ENCODE measurements around the gene LSM12.
A peak's percentile ranks its signal among the peaks of the same experiment; 100 is the strongest.
"Not testable (repeated sequence)": the region's sequence is repeated elsewhere in the genome, so short reads cannot be mapped to it uniquely, and the experiment has no call there.

LSM12 gene

DNA sequence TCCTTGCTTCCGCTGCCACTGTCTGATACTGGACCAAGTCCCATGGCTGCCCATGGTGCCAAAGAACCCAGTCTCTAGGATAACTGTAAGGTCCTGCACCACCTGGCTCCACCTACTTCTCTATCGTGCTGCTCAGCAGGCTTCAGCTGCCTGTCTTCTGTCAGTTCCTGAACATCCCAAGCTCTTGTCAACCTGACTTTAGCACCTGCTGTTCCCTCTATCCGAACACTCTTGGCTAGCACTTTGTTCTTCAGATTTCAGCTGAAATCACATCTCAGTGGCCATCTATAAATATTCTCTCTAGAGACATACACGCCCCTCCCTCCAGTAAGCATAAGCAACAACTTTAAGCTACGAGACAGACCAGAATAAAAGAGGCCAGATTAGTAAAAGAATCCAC is 36.7 kb downstream of the LSM12 start:
- Histone ChIP-seq H3K9ac (ENCODE audit: low read length) (no peak overlapping the region), H3K4me3 (ENCODE audit: low read depth, low read length) (no peak overlapping the region), H3K27ac (ENCODE audit: low read depth, low read length) (no peak overlapping the region), H3K36me3 (ENCODE audit: control insufficient read depth, insufficient read depth, low read length) (peaks cover 69% of the 10 kb centered on the region), H3K27me3 (ENCODE audit: control insufficient read depth, insufficient read depth, low read length) (no peaks in the 10 kb centered on the region), H3K4me1 (ENCODE audit: control insufficient read depth, insufficient read depth, low read length) (no peaks in the 10 kb centered on the region), H3K9me3 (ENCODE audit: control insufficient read depth, insufficient read depth, low read depth, low read length) (no peaks in the 10 kb centered on the region)

DNA sequence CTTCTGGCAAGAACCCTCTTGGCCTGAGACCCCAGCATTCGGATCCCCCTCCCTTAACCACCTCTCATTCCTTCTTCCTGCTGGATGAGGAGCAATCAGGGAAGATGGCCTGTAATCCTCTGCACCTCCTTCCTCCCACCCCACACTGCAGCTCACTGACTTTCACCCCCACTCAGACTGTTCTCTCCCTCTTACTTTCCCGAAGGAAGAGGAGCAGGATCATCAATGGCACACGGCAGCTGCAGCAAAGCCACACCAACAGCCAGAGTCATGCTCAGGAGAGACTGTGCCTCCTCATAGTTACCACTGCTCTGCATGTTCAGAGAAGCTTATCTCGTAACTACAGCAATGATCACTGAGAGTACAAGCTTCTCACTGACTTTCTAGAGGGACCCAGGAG is 41.6 kb downstream of the LSM12 start:
- Histone ChIP-seq H3K4me1 (ENCODE audit: control insufficient read depth, insufficient read depth, low read length) (no peaks in the 10 kb centered on the region), H3K36me3 (ENCODE audit: control insufficient read depth, insufficient read depth, low read length) (peaks cover 63% of the 10 kb centered on the region), H3K4me3 (ENCODE audit: low read depth, low read length) (no peak overlapping the region), H3K27me3 (ENCODE audit: control insufficient read depth, insufficient read depth, low read length) (no peaks in the 10 kb centered on the region), H3K9me3 (ENCODE audit: control insufficient read depth, insufficient read depth, low read depth, low read length) (no peaks in the 10 kb centered on the region), H3K9ac (ENCODE audit: low read length) (no peak overlapping the region), H3K27ac (ENCODE audit: low read depth, low read length) (no peak overlapping the region)

DNA sequence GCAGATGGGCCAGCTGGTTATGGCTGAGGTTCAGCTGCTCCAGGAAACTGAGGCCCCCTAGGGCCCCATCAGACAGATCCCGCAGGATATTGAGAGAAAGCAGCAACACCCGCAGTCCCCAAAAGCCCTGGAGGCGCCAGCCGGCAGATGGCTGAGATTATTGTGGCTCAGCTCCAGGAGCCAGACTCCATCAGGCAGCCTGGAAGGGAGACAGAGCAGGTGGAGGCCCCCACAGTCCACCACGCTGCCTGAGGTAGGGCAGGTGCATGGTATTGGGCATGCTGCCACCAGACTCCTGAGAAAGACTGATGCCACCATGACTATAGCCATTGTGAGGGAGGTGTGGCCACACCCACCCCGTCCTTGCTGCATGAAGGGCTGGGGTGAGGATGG is 42.2 kb downstream of the LSM12 start:
- H3K9me3 ChIP-seq (ENCODE audit: control insufficient read depth, insufficient read depth, low read depth, low read length) = no peaks in the 10 kb centered on the region
- no peaks in the 10 kb centered on the region for H3K27me3 ChIP-seq (ENCODE audit: control insufficient read depth, insufficient read depth, low read length)
- no peak overlapping the region for H3K9ac ChIP-seq (ENCODE audit: low read length)
- H3K4me1 ChIP-seq (ENCODE audit: control insufficient read depth, insufficient read depth, low read length) = no peaks in the 10 kb centered on the region
- peaks cover 60% of the 10 kb centered on the region for H3K36me3 ChIP-seq (ENCODE audit: control insufficient read depth, insufficient read depth, low read length)
- no peak overlapping the region for H3K4me3 ChIP-seq (ENCODE audit: low read depth, low read length)
- H3K27ac ChIP-seq (ENCODE audit: low read depth, low read length) = no peak overlapping the region

DNA sequence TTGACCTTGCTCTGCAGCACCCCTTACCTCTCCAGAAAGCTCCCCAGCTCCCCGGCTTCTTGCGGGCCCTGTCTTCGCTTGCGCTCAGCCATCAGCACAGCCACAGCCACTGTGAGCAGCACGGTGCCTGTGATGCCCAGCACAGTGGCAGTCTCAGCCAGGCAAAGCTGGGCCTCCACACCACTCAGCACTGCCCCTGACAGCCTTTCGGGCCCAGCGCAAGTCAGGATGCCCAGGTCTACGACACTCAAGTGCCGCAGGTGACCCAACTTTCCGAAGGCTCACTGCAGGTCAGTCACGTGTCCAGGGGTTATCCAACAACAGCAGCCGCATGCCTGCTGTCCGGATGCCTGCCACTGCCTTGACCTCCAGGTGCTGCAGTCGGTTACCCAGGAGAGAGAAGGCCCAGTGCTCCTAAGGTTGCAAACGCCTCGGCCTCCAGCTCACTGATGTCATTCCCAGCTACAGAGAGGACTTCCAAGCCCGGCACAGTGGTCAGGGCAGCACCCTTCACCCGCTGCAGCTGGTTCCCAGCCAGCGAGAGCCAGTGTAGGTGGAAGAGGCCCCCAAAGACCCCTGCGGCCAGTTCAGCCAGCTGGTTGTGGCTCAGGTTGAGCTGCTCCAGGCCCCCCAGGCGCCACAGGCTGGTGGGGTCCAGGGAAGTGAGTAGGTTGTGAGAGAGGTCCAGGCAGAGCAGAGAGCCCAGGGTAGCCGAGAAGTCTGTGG is 42.8 kb downstream of the LSM12 start:
- no peaks in the 10 kb centered on the region for H3K27me3 ChIP-seq (ENCODE audit: control insufficient read depth, insufficient read depth, low read length)
- peaks cover 54% of the 10 kb centered on the region for H3K36me3 ChIP-seq (ENCODE audit: control insufficient read depth, insufficient read depth, low read length)
- no peak overlapping the region for H3K4me3 ChIP-seq (ENCODE audit: low read depth, low read length)
- no peak overlapping the region for H3K27ac ChIP-seq (ENCODE audit: low read depth, low read length)
- no peaks in the 10 kb centered on the region for H3K4me1 ChIP-seq (ENCODE audit: control insufficient read depth, insufficient read depth, low read length)
- H3K9me3 ChIP-seq (ENCODE audit: control insufficient read depth, insufficient read depth, low read depth, low read length) = no peaks in the 10 kb centered on the region
- H3K9ac ChIP-seq (ENCODE audit: low read length) = no peak overlapping the region

DNA sequence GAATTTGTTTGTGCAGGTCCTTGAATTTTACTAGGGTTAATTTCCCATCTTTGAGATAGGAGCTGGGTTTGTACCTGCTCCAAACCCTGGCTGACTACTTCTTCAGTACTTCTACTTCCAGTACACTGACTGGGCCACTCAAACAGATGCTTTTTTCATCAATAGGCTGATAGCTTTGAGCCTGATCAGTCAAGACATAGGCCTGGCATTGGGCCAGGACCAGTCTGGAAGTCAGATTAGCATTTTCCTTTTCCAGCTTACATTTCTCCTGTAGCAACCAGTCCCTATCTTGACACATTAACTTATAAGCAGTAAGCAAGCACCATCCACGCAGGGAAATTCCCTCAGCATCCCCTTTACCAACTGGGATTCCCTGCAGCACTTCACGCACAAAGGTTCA is 44.2 kb downstream of the LSM12 start:
- no peaks in the 10 kb centered on the region for H3K9me3 ChIP-seq (ENCODE audit: control insufficient read depth, insufficient read depth, low read depth, low read length)
- no peaks in the 10 kb centered on the region for H3K27me3 ChIP-seq (ENCODE audit: control insufficient read depth, insufficient read depth, low read length)
- peaks cover 48% of the 10 kb centered on the region for H3K36me3 ChIP-seq (ENCODE audit: control insufficient read depth, insufficient read depth, low read length)
- H3K4me3 ChIP-seq (ENCODE audit: low read depth, low read length) = no peak overlapping the region
- no peak overlapping the region for H3K27ac ChIP-seq (ENCODE audit: low read depth, low read length)
- no peak overlapping the region for H3K9ac ChIP-seq (ENCODE audit: low read length)
- H3K4me1 ChIP-seq (ENCODE audit: control insufficient read depth, insufficient read depth, low read length) = no peaks in the 10 kb centered on the region

DNA sequence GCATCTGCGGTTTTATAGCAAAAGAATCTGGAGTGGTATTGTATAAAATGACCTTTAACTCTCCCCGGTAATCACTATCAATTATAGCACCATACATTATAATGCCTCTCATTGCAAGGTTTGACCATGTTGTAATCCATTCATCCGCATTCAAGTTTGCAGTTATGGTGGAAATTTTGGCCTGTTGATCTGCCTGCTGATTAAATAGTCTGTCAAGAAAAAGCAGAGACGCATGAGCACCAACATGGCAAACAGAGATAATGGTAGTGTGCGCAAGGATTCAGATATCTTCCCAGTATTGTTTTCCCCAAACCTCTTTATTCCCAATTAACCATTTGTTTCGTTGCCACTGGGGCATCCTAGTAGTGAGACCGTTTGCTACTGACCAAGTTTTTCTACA is 45.2 kb downstream of the LSM12 start:
- not testable (repeated sequence) for H3K9me3 ChIP-seq (ENCODE audit: control insufficient read depth, insufficient read depth, low read depth, low read length); H3K27me3 ChIP-seq (ENCODE audit: control insufficient read depth, insufficient read depth, low read length); H3K9ac ChIP-seq (ENCODE audit: low read length); H3K27ac ChIP-seq (ENCODE audit: low read depth, low read length); H3K4me1 ChIP-seq (ENCODE audit: control insufficient read depth, insufficient read depth, low read length); H3K4me3 ChIP-seq (ENCODE audit: low read depth, low read length)
- peaks cover 48% of the 10 kb centered on the region for H3K36me3 ChIP-seq (ENCODE audit: control insufficient read depth, insufficient read depth, low read length)

DNA sequence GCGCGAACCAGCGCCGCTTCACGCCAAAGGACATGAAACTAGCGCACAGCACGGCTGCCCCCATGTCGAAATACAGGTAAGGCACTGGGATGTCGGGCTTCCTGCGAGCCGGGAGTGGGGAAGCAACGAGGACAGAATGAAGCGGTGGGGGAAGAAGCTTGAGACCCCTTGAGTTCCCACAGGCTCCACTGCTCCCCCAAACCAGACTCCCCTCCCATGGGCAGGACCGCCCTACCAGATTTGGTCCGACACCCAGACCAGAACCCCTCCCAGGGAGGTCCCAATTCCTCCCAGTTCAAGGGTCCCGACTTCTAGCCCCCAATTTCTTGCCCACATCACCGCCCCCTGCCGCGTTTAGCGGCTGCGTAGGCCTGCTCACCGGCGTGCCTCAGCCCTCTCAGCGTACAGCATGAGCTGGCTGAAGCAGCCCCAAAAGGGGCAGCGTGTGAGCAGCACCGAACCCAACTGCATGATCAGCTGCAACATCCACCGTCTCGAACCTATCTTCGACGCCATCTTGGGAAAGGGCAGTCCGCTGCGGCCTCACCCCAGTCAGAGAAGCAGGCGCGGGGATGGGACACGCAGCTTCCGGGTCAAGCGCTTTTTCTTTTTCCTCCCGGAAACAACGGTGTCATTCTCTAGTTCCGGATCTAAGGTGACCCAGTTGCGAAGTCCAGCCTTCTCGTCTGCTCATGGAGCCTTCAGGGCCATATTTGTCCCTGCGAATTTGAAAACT is 51.9 kb downstream of the LSM12 start, which contains the start of gene TMEM101:
TMEM101 (minus strand) TSS at position 527 of the 736 bp plus-strand sequence; CDS start at position 516, 11 bp downstream.
- peaks cover 18% of the 10 kb centered on the region for H3K36me3 ChIP-seq (ENCODE audit: control insufficient read depth, insufficient read depth, low read length)
- H3K9me3 ChIP-seq (ENCODE audit: control insufficient read depth, insufficient read depth, low read depth, low read length) = no peaks in the 10 kb centered on the region
- peak within 1 kb of the TSS; percentile 81 for H3K27ac ChIP-seq (ENCODE audit: low read depth, low read length)
- H3K9ac ChIP-seq (ENCODE audit: low read length) = peak within 1 kb of the TSS; percentile 95
- peak within 1 kb of the TSS; percentile 90 for H3K4me3 ChIP-seq (ENCODE audit: low read depth, low read length)
- H3K27me3 ChIP-seq (ENCODE audit: control insufficient read depth, insufficient read depth, low read length) = no peaks in the 10 kb centered on the region
- H3K4me1 ChIP-seq (ENCODE audit: control insufficient read depth, insufficient read depth, low read length) = no peaks in the 10 kb centered on the region

DNA sequence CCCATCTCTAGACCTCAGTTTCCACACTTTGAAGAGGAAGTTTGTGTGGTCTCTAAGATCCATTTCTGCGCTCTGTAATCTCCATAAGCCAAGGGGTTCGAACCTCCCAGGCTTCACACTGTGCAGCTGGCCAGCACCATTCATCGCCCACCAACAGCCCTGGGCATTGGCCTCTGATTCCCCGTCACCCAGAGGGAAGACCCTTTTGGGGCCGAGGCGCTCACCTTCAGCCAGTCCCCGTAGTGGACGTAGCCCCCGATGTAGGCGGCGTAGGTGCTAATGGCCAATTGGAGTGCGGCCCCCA is 52.4 kb downstream of the LSM12 start:
- Histone ChIP-seq H3K4me3 (ENCODE audit: low read depth, low read length) (peak overlapping the region; percentile 90), H3K36me3 (ENCODE audit: control insufficient read depth, insufficient read depth, low read length) (peaks cover 21% of the 10 kb centered on the region), H3K27ac (ENCODE audit: low read depth, low read length) (peak overlapping the region; percentile 81), H3K4me1 (ENCODE audit: control insufficient read depth, insufficient read depth, low read length) (no peaks in the 10 kb centered on the region), H3K27me3 (ENCODE audit: control insufficient read depth, insufficient read depth, low read length) (no peaks in the 10 kb centered on the region), H3K9ac (ENCODE audit: low read length) (peak overlapping the region; percentile 95), H3K9me3 (ENCODE audit: control insufficient read depth, insufficient read depth, low read depth, low read length) (no peaks in the 10 kb centered on the region)

DNA sequence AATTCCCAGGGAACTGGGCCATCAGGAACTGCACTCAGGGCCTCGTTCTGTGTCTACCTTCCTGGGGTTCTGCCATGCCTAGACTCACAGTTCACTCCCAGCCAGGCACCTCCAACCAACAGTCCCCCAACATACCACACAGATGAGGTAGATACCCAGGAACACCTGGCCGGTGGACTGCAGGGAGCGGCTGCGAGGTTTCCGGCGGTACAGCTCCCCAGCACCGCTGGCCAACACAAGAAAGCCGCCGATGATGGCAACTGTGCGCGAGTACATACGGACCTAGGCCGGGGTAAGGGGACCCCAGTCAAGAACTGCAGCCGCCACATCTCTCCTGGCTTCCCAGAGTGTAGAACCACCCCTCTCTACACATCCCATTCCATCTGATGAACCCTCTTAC is 53.6 kb downstream of the LSM12 start:
- no peak overlapping the region for H3K9ac ChIP-seq (ENCODE audit: low read length)
- H3K4me1 ChIP-seq (ENCODE audit: control insufficient read depth, insufficient read depth, low read length) = peaks cover 7% of the 10 kb centered on the region
- H3K9me3 ChIP-seq (ENCODE audit: control insufficient read depth, insufficient read depth, low read depth, low read length) = no peaks in the 10 kb centered on the region
- H3K4me3 ChIP-seq (ENCODE audit: low read depth, low read length) = no peak overlapping the region
- no peaks in the 10 kb centered on the region for H3K27me3 ChIP-seq (ENCODE audit: control insufficient read depth, insufficient read depth, low read length)
- no peak overlapping the region for H3K27ac ChIP-seq (ENCODE audit: low read depth, low read length)
- peaks cover 21% of the 10 kb centered on the region for H3K36me3 ChIP-seq (ENCODE audit: control insufficient read depth, insufficient read depth, low read length)

DNA sequence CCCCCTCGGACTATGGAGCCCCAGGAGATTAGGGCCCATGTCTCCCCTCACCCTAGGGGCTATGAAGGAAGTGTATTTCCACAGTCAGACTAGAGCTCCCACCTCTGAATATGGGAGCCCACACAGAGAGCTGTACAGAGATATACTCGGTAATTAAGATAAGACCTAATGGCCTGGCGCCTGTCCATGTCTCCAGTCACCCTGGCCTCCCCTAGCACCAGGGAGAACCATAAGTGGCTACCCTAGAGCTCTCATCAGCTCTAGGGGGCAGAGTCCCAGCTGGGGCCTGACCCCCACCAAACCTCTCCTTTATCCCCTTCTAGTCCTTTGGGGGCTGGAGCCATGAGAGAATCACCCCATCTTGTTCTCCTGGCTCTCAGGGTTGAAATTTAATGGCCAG is 54.1 kb downstream of the LSM12 start:
- no peak overlapping the region for H3K4me3 ChIP-seq (ENCODE audit: low read depth, low read length)
- peaks cover 9% of the 10 kb centered on the region for H3K4me1 ChIP-seq (ENCODE audit: control insufficient read depth, insufficient read depth, low read length)
- H3K27ac ChIP-seq (ENCODE audit: low read depth, low read length) = no peak overlapping the region
- H3K27me3 ChIP-seq (ENCODE audit: control insufficient read depth, insufficient read depth, low read length) = no peaks in the 10 kb centered on the region
- peaks cover 21% of the 10 kb centered on the region for H3K36me3 ChIP-seq (ENCODE audit: control insufficient read depth, insufficient read depth, low read length)
- H3K9ac ChIP-seq (ENCODE audit: low read length) = no peak overlapping the region
- H3K9me3 ChIP-seq (ENCODE audit: control insufficient read depth, insufficient read depth, low read depth, low read length) = no peaks in the 10 kb centered on the region

DNA sequence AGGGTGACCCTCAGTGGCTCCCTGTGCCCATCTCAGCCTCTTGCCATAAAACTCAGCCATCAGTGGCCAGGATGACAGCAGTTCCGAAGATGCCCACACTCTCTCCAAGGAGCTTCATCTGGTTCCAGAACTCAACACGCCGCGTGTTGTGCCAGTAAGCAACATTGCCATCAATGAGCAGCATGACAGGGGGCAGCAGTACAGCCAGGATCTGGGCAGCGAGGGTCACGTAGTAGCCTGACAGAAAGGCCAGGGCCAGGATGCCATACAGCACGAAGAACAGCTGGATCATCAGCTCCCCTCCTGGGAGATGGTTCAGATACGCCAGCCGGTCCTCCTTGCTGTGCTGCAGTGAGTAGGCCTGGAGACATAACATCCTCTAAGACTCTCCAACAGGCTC is 54.6 kb downstream of the LSM12 start:
- Histone ChIP-seq H3K9ac (ENCODE audit: low read length) (no peak overlapping the region), H3K4me1 (ENCODE audit: control insufficient read depth, insufficient read depth, low read length) (peaks cover 9% of the 10 kb centered on the region), H3K36me3 (ENCODE audit: control insufficient read depth, insufficient read depth, low read length) (peaks cover 21% of the 10 kb centered on the region)

More for the DNA sequence above, 54.6 kb downstream of the LSM12 start:
- no peak overlapping the region for H3K4me3 ChIP-seq (ENCODE audit: low read depth, low read length)
- no peak overlapping the region for H3K27ac ChIP-seq (ENCODE audit: low read depth, low read length)
- no peaks in the 10 kb centered on the region for H3K27me3 ChIP-seq (ENCODE audit: control insufficient read depth, insufficient read depth, low read length)
- no peaks in the 10 kb centered on the region for H3K9me3 ChIP-seq (ENCODE audit: control insufficient read depth, insufficient read depth, low read depth, low read length)

Measured in HUES6 (cell line).